Kidney epithelial cell (primary cell): ENCODE data around the gene RIBC1. TPM values are rescaled to one million over a fixed set of nuclear protein-coding genes. Genes with fewer than 3 reads are reported as not detected.
A peak's percentile ranks its signal among the peaks of the same experiment; 100 is the strongest.

Experiments
- DNase-seq: peaks from one replicate; pipeline ENCODE4 v3.0.0-alpha.2; 2010; ENCODE audit warnings: low read depth
- H3K27me3 ChIP-seq: 2 replicates; pipeline ENCODE4 v1.6.0; 2011; ENCODE audit warnings: low read length; ENCODE audit not compliant: control insufficient read depth, insufficient read depth
- H3K36me3 ChIP-seq: 2 replicates; pipeline ENCODE4 v1.5.1; 2011; ENCODE audit warnings: low read length; ENCODE audit not compliant: control insufficient read depth, insufficient read depth
- H3K4me3 ChIP-seq: 2 replicates; pipeline ENCODE4 v1.5.1; 2011; ENCODE audit warnings: low read depth, mild to moderate bottlenecking, control low read depth, low read length
- total RNA-seq: library from RNA; depleted of rRNA; stranded (reverse); fragments of >200 nt; gene quantifications from 2 replicates; pipeline ENCODE4 v1.2.3, GENCODE V29; 2015
- TF ChIP-seq, protein P1 (sequence below): IDR thresholded peaks from 2 replicates; pipeline ENCODE4 v1.5.1; 2011; ENCODE audit warnings: mild to moderate bottlenecking, moderate library complexity, low read length, control low read depth, inconsistent platforms; ENCODE audit not compliant: insufficient read depth, poor library complexity, severe bottlenecking

Gene RIBC1
- total RNA-seq, 1 donor from 2014 or later, result 0.38 TPM

DNA sequence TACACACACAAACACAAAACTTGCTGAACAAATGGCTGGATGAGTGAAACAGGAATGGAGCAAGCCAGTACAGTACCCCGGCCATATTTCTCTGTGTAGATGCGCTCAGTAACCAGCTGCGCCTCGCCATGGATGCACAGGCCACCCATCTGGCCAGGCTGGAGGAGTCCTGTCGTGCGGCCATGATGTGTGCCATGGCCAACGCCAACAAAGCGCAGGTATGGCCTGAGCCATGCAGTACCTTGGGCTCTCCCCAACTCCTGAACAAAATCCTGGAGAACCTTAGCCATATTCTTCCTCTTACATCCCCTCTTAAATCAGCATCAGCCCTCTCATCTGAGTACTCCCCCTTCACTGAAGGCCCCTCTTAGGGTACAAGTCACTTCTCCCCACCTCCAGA is 7.1 kb downstream of the RIBC1 start:
- H3K27me3 ChIP-seq, result peaks cover 2% of the 10 kb centered on the region
- no peak for DNase-seq
- H3K36me3 ChIP-seq, result no peaks in the 10 kb centered on the region
- H3K4me3 ChIP-seq, result no peak overlapping the region
- TF ChIP-seq, protein P1, sequence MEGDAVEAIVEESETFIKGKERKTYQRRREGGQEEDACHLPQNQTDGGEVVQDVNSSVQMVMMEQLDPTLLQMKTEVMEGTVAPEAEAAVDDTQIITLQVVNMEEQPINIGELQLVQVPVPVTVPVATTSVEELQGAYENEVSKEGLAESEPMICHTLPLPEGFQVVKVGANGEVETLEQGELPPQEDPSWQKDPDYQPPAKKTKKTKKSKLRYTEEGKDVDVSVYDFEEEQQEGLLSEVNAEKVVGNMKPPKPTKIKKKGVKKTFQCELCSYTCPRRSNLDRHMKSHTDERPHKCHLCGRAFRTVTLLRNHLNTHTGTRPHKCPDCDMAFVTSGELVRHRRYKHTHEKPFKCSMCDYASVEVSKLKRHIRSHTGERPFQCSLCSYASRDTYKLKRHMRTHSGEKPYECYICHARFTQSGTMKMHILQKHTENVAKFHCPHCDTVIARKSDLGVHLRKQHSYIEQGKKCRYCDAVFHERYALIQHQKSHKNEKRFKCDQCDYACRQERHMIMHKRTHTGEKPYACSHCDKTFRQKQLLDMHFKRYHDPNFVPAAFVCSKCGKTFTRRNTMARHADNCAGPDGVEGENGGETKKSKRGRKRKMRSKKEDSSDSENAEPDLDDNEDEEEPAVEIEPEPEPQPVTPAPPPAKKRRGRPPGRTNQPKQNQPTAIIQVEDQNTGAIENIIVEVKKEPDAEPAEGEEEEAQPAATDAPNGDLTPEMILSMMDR, result no peak

DNA sequence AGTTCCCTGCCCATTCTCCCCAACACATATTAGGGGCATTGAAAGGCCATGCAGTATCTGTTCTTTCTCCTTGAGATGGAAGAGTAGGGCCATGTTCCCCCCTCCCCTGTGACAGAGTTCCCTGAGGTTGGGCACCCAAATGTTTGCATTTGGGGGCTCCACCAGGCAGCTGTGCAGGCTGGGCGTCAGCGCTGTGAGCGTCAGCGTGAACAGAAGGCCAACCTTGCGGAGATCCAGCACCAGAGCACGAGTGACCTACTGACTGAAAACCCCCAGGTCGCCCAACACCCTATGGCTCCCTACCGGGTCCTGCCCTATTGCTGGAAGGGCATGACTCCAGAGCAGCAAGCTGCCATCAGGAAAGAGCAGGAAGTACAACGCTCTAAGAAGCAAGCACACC is 7.6 kb downstream of the RIBC1 start:
- no peak for DNase-seq
- H3K27me3 ChIP-seq, result peaks cover 5% of the 10 kb centered on the region
- no peaks in the 10 kb centered on the region for H3K36me3 ChIP-seq
- TF ChIP-seq, protein P1, result no peak
- no peak overlapping the region for H3K4me3 ChIP-seq

DNA sequence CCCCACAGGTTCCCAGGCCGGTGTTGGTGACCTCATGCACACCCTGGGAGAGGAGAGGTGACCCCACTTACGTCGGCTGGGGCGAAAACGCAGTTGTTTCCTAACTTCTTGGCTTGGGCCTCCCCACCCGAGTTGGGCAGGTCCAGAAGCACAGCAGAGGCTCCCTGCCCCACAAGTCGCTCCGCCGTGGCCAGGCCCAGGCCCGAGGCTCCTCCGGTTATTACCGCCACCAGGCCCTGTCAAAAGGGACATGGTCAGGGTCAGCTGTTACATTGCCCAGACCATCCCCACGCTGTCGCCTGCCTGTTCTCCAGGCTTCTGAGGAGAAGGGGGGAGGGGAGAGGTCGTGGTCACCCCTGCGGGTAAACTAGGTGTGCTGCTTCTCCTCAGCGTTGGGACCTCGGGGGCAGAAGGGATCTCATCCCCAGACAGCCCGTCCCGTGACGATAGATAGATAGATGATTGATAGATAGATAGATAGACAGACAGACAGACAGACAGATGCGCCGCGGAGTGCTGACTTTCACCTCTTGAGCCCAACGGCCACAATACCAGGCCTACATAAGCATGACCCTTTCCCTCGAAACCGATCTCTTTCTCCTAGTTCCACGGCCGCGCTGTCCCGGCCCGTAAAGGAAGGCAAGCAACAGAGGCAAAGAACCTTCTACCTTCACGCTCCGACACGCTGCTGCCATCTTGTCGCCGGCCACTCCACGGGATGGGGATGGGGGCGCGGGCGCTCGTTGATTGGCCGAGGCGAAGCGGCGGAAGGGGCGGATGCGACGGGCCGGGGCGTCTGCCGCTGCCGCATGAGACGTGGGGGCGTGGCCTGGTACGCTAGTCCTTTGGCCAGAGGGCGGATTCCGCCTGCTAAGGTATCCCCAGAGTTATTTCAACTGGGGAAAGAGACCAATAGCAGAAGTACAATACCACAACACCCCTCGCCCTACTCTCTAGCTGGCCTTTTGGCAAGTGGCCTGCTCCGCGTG is 11.3 kb downstream of the RIBC1 start, which contains the start of gene HSD17B10:
Gene HSD17B10 (minus strand): TSS at position 720 of the 989 bp plus-strand sequence. CDS start 25 bp downstream, at position 695.
- DNase-seq, result peak; percentile 41
- Histone ChIP-seq H3K4me3 (peak within 1 kb of the TSS; percentile 80), H3K36me3 (no peaks in the 10 kb centered on the region), H3K27me3 (peaks cover 5% of the 10 kb centered on the region)
- TF ChIP-seq, protein P1, result no peak

DNA sequence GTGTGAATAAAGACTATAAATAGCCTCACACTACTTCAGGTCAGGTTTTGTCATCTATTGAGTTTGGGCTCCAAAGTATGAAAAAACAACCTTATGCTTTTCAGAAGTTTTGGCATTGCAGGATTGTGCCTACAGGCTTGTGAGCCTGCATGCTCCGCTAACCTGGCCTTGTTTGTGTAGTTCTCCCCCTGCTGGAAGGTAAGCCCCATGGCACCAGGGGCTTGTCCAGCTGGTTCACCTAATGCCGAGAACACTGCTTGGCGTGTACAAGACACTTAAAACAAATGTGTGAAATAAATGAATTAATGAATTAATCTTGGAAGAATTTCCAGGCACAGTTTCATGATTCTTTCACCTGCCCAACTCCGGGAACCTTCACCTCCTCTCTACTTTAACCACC is 13.3 kb downstream of the RIBC1 start:
- TF ChIP-seq, protein P1, result peak; percentile 88
- Histone ChIP-seq H3K36me3 (no peaks in the 10 kb centered on the region), H3K27me3 (peaks cover 3% of the 10 kb centered on the region), H3K4me3 (no peak overlapping the region)
- no peak for DNase-seq

DNA sequence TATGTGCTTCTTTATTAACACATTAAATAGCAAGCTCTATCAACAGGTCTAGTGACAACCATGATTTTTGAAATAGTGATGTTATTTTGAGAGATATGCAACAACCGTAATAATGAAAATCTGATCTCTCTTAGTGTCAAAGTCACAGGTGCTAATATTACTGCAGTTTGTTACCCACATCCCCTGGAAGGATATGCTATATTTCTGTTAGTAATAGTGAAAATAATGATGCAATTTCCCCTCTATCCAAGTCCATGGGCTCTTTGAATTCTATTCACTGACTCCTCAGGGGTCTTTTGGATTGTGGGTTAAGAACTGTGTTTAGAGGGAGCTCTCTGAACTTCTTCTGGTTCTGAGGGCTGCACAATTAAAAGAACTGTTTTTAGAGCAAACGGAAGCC is 14.5 kb downstream of the RIBC1 start:
- Histone ChIP-seq H3K27me3 (peaks cover 9% of the 10 kb centered on the region), H3K4me3 (no peak overlapping the region), H3K36me3 (no peaks in the 10 kb centered on the region)
- TF ChIP-seq, protein P1, result no peak
- DNase-seq, result no peak
